HEK293T (cell line): ENCODE results near the gene CHMP2B.
A peak's percentile ranks its signal among the peaks of the same experiment; 100 is the strongest.
"Not testable (repeated sequence)": the region's sequence is repeated elsewhere in the genome, so short reads cannot be mapped to it uniquely, and the experiment has no call there.

ENCODE experiments used
- CTCF ChIA-PET: fragments of 350-600 bp; formaldehyde crosslinking; extraction: SDS; loops from one replicate; lab custom pipeline; 2021; ENCODE audit warnings: antibody characterized with exemption, inconsistent platforms; lab: Yijun Ruan, JAX
- POLR2A ChIA-PET: fragments of 350-600 bp; formaldehyde crosslinking; extraction: SDS; loops from one replicate; lab custom pipeline; 2020; ENCODE audit warnings: antibody characterized with exemption, inconsistent platforms; lab: Yijun Ruan, JAX
- DNase-seq: peaks from one replicate; pipeline ENCODE4 v3.0.0; 2012; ENCODE audit warnings: mixed read lengths; ENCODE audit errors: extremely low spot score
- ARNT ChIP-seq: fragments of 450-650 bp; IDR thresholded peaks from 2 replicates; pipeline ENCODE4 v1.6.1; 2017; ENCODE audit warnings: mild to moderate bottlenecking
- BHLHE40 ChIP-seq: fragments of 450-650 bp; IDR thresholded peaks from 2 replicates; pipeline ENCODE4 v1.6.1; 2016; ENCODE audit warnings: mild to moderate bottlenecking, moderate library complexity, borderline replicate concordance
- CTBP1 ChIP-seq: fragments of 450-650 bp; IDR thresholded peaks from 2 replicates; pipeline ENCODE4 v1.6.1; 2016; ENCODE audit warnings: borderline replicate concordance
- ELF4 ChIP-seq: fragments of 450-650 bp; IDR thresholded peaks from 2 replicates; pipeline ENCODE4 v1.6.1; 2017; ENCODE audit warnings: antibody characterized with exemption
- FOXA1 ChIP-seq: fragments of 450-650 bp; IDR thresholded peaks from 2 replicates; pipeline ENCODE4 v1.6.1; 2016; ENCODE audit warnings: mild to moderate bottlenecking
- FOXK2 ChIP-seq: fragments of 450-650 bp; IDR thresholded peaks from 2 replicates; pipeline ENCODE4 v1.6.1; 2016; ENCODE audit warnings: mild to moderate bottlenecking
- FOXM1 ChIP-seq: fragments of 450-650 bp; IDR thresholded peaks from 2 replicates; pipeline ENCODE4 v1.6.1; 2017; ENCODE audit warnings: mild to moderate bottlenecking, borderline replicate concordance
- HDGF ChIP-seq: fragments of 450-650 bp; IDR thresholded peaks from 2 replicates; pipeline ENCODE4 v1.6.1; 2017; ENCODE audit warnings: antibody characterized with exemption, borderline replicate concordance
- L3MBTL2 ChIP-seq: fragments of 450-650 bp; conservative IDR thresholded peaks from 2 replicates; pipeline ENCODE4 v1.6.1; 2016; ENCODE audit warnings: mild to moderate bottlenecking
- LEF1 ChIP-seq: fragments of 450-650 bp; IDR thresholded peaks from 2 replicates; pipeline ENCODE4 v1.6.1; 2017; ENCODE audit warnings: mild to moderate bottlenecking, borderline replicate concordance
- NFRKB ChIP-seq: fragments of 450-650 bp; IDR thresholded peaks from 2 replicates; pipeline ENCODE4 v1.6.1; 2016; ENCODE audit warnings: mild to moderate bottlenecking, moderate library complexity
- SP1 ChIP-seq: fragments of 450-650 bp; IDR thresholded peaks from 2 replicates; pipeline ENCODE4 v1.6.1; 2017
- SUZ12 ChIP-seq: fragments of 450-650 bp; IDR thresholded peaks from 2 replicates; pipeline ENCODE4 v1.6.1; 2016; ENCODE audit warnings: mild to moderate bottlenecking
- TARDBP ChIP-seq: fragments of 450-650 bp; IDR thresholded peaks from 2 replicates; pipeline ENCODE4 v1.6.1; 2016
- ZNF384 ChIP-seq: fragments of 450-650 bp; IDR thresholded peaks from 2 replicates; pipeline ENCODE4 v1.6.1; 2016
- TF ChIP-seq, protein P1 (sequence below): fragments of 450-650 bp; IDR thresholded peaks from 2 replicates; pipeline ENCODE4 v1.6.1; 2016

Gene CHMP2B

DNA sequence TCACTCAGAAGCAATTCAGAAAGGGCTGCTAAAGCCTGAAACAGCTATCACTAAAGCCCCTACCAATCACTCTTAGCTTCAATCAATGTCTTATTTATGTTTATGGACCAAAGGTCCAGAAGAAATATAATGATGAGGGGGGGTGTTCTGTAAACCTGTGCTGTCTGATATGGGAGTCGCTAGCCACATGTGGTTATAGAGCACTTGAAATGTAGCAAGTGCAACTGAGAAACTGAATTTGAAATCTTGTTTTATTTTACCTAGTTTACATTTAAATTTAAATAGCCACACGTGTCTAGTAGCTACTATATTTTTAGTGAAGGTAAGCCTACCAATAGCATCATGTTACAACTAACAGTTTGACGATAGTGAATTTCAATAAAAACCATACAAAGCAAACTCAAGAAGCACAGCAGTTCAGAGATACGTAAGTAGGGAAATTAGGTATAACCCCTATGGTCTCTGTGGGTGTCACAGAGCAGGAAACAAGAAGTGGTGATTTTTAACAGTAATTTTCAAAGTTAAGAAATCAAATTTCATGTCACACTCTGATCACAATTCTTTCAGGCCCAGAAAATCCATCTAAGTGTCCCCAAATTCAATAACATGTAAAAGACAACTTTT lies 45.7 kb downstream of the CHMP2B start:
- POLR2A ChIA-PET: no interaction called here
- CTCF ChIA-PET: no interaction called here
- TF ChIP-seq CTBP1 (no peak), SP1 (no peak), NFRKB (no peak), TARDBP (no peak), FOXK2 (no peak), L3MBTL2 (no peak), FOXA1 (no peak)
- DNase-seq: no peak

DNA sequence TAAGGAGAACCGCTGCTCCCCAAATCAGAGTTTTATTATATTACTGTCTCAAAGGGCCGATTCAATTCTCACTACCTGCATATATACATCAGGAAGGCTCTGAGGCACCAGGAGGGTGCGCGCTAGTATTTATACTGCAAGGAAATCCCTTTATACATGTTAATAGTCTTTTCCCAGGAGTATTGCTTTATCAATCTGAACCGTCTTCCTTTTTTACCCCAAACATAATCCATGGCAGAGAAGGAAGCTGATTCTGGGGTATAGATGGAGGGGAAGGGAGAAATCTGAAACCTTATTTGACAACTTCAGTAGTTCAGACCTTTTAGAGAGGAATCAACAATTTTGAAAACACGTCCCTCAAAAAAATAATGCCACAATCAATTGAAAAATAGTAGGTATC lies 49.4 kb downstream of the CHMP2B start, which contains the start of gene POU1F1:
POU1F1 (minus strand) TSS at position 101 of the 400 bp plus-strand sequence. CDS start 122 bp downstream, outside the sequence.
- CTCF ChIA-PET: no interaction called here
- TF ChIP-seq BHLHE40: no peak
- no peak for TF ChIP-seq L3MBTL2
- no peak for TF ChIP-seq TARDBP
- TF ChIP-seq HDGF: no peak
- TF ChIP-seq ZNF384: no peak
- no peak for TF ChIP-seq ELF4
- no peak for TF ChIP-seq FOXA1
- no peak for TF ChIP-seq FOXK2
- no peak for TF ChIP-seq SUZ12
- TF ChIP-seq, protein P1, sequence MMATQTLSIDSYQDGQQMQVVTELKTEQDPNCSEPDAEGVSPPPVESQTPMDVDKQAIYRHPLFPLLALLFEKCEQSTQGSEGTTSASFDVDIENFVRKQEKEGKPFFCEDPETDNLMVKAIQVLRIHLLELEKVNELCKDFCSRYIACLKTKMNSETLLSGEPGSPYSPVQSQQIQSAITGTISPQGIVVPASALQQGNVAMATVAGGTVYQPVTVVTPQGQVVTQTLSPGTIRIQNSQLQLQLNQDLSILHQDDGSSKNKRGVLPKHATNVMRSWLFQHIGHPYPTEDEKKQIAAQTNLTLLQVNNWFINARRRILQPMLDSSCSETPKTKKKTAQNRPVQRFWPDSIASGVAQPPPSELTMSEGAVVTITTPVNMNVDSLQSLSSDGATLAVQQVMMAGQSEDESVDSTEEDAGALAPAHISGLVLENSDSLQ: no peak
- TF ChIP-seq CTBP1: no peak
- TF ChIP-seq ARNT: no peak
- no peak for TF ChIP-seq SP1
- TF ChIP-seq FOXM1: no peak
- DNase-seq: no peak
- POLR2A ChIA-PET: interaction anchor here (1.1 kb wide), 1 partner anchor 49 kb away, joined by 3 read pairs; the partner anchor contains the start of gene CHMP2B

DNA sequence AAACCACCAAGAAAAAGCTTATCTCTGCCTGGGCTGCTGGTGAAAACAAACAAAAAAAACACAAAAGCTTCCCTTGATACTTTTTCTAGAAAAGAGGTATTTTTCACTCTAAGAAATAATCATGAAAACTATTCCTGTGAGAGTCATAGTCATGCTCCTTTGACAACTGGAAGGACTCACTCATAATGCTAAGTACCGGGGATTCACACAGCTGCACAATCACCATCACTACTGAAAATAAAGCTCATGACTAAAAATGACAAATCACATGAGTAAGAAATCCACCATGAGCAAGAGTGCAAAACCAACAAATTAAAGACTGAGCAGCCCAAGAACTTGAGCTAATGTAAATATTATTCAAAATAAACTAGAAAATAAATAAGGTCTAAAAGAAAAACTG lies 59.9 kb downstream of the CHMP2B start:
- ChIA-PET CTCF (interaction anchor here (0.6 kb wide), 1 partner anchor 66 kb away, joined by 3 read pairs; no protein-coding TSS in a partner anchor), POLR2A (no interaction called here)
- DNase-seq: no peak
- TF ChIP-seq HDGF: no peak
- TF ChIP-seq FOXK2: no peak
- no peak for TF ChIP-seq ZNF384
- no peak for TF ChIP-seq LEF1
- no peak for TF ChIP-seq NFRKB
- TF ChIP-seq FOXM1: no peak
- no peak for TF ChIP-seq SP1
- TF ChIP-seq ARNT: no peak
- TF ChIP-seq, protein P1: no peak
- TF ChIP-seq FOXA1: no peak
- TF ChIP-seq SUZ12: no peak
- no peak for TF ChIP-seq TARDBP
- TF ChIP-seq ELF4: no peak
- no peak for TF ChIP-seq BHLHE40

DNA sequence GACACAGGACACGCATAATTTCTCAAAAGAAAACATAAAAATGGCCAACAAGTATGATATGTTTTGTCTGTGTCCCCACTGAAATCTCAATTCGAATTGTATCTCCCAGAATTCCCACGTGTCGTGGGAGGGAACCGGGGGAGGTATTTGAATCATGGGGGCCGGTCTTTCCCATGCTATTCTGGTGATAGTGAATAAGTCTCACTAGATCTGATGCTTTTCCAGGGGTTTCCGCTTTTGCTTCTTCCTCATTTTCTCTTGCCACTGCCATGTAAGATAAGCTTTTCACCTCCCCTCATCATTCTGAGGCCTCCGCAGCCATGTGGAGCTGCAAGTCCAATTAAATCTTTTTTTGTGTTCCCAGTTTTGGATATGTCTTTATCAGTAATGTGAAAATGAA lies 61.3 kb downstream of the CHMP2B start:
- TF ChIP-seq TARDBP: no peak
- no peak for TF ChIP-seq NFRKB
- TF ChIP-seq FOXM1: no peak
- TF ChIP-seq, protein P1: no peak
- no peak for TF ChIP-seq CTBP1
- TF ChIP-seq LEF1: no peak
- TF ChIP-seq FOXA1: no peak
- no peak for TF ChIP-seq L3MBTL2
- TF ChIP-seq SP1: no peak
- no peak for TF ChIP-seq SUZ12
- TF ChIP-seq ELF4: no peak
- no peak for TF ChIP-seq BHLHE40
- no peak for TF ChIP-seq ARNT
- CTCF ChIA-PET: no interaction called here
- POLR2A ChIA-PET: no interaction called here
- no peak for DNase-seq

DNA sequence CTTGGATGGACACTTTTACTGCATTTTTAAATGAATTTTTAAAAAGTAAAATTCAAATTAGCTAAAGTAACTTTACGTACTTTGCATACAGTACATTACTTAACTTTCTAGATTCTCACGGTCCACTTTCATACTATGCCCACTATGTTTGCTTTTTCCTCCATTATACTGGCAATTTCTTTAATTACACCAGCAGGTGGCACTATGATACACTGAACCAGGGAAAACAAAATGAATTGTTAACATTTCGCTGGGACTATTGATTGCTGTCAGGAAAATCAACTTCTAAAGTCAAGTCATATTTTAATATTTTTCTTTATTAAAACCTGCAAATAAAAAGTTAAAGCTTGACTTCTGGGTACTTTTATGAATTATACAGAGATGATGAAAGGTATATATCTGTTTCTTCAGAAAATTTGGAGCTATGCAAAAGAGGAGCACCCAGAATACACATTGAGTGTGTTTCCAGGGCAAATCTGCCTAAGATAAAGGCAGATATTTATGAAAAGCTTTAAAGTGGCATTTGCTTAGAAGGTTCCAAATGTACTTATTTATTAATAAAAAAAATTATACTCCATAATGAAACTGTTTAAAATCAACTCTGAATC lies 71.1 kb downstream of the CHMP2B start:
- ChIA-PET POLR2A (no interaction called here), CTCF (interaction anchor here (0.5 to 1.4 kb wide), 4 partner anchors 13 to 754 kb away, joined by 3 to 5 read pairs (median 4); no protein-coding TSS in a partner anchor)
- TF ChIP-seq ZNF384: no peak
- peak; percentile 20 for DNase-seq

DNA sequence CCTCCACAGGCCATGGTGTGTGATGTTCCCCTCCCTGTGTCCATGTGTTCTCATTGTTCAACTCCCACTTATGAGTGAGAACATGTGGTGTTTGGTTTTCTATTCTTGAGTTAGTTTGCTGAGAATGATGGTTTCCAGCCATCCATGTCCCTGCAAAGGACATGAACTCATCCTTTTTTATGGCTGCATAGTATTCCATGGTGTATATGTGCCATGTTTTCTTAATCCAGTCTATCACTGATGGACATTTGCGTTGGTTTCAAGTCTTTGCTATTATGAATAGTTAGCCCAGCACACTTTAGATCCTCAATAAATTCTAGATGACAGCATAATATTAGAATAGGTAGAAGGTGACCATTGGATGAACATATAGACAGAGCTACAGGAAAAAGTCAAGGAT lies 77.9 kb downstream of the CHMP2B start:
- POLR2A ChIA-PET, DNase-seq, CTCF ChIA-PET: not testable (repeated sequence)
